H1 (cell line): ENCODE measurements around the gene SKAP2. TPM values are rescaled to one million over a fixed set of nuclear protein-coding genes. Genes with fewer than 3 reads are reported as not detected.

Experiments used
- NANOG ChIP-seq: IDR thresholded peaks from 2 replicates; pipeline ENCODE4 v1.6.1; 2011; ENCODE audit warnings: low read length, low read depth, mild to moderate bottlenecking, inconsistent platforms; ENCODE audit not compliant: insufficient read depth, poor library complexity, severe bottlenecking
- polyA plus RNA-seq, 7 experiments: library from polyadenylated mRNA; depleted of rRNA in 3 of 7; stranded (reverse) in 5 of 7; unstranded in 2 of 7; fragments of >200 nt in 5 of 7; fragments of 200-250 nt in 2 of 7; gene quantifications; 1 replicate in 5 of 7; 2 replicates in 1 of 7; 4 replicates in 1 of 7; pipeline versions ENCODE4 v1.2.1 to v1.2.3, GENCODE V29; 2011 to 2013; ENCODE audit warnings: missing spikeins in 2 of 7, mixed read lengths in 2 of 7
- total RNA-seq: library from RNA; stranded (reverse); fragmentation: NEBNext Ultra II Directional; extraction: Animal tissue kit (Norgen Biotek cat#: 25700); gene quantifications from 2 replicates; pipeline ENCODE4 v1.2.1, GENCODE V29; 2021
- TF ChIP-seq, protein P1 (sequence below): IDR thresholded peaks from 2 replicates; pipeline ENCODE4 v1.6.1; 2012; ENCODE audit warnings: inconsistent platforms

SKAP2 gene
- total and polyA plus RNA-seq, 2 of the 8 experiments (the other 6 are each of a cell fraction or from before 2014, with no cell fraction given), result 0.53 to 5.1 TPM

DNA sequence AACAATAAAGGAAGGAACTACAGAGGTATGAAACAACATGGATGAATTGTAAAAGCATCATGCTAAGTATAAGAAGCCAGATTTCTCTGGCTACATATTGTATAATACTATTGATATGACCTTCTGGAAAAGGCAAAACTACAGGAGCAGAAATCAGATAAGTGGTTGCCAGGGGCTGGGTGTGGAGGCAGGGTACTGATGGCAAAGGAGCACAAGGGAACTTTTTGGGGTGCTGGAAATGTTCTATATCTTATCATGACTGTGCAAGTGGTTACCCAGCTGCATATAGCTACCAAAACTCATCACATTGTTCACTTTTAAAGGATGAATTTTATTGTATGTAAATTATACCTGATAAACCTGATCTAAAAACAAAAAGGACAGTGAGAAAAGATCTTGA is 72.4 kb downstream of the SKAP2 start (continued):
- no peak for TF ChIP-seq NANOG
- TF ChIP-seq, protein P1, sequence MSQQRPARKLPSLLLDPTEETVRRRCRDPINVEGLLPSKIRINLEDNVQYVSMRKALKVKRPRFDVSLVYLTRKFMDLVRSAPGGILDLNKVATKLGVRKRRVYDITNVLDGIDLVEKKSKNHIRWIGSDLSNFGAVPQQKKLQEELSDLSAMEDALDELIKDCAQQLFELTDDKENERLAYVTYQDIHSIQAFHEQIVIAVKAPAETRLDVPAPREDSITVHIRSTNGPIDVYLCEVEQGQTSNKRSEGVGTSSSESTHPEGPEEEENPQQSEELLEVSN, result no peak
- TF ChIP-seq, all 59 proteins: peak for 0
